Fibroblast of mammary gland (primary cell): ENCODE data around the gene ATM.

ENCODE experiments used
- DNase-seq: peaks from one replicate; pipeline ENCODE4 v3.0.0-alpha.2; 2010; ENCODE audit warnings: low read depth
- H3K4me3 ChIP-seq: 2 replicates; pipeline ENCODE4 v1.5.1; 2011; ENCODE audit warnings: low read depth, mild to moderate bottlenecking, low read length, moderate library complexity; ENCODE audit not compliant: control insufficient read depth
- CTCF ChIP-seq: conservative IDR thresholded peaks from 2 replicates; pipeline ENCODE4 v1.5.1; 2011; ENCODE audit warnings: low read depth, low read length, inconsistent platforms; ENCODE audit not compliant: control insufficient read depth, insufficient read depth

ATM gene

GRCh38 chr11:108293229-108293628 is 70.4 kb downstream of the ATM start:
- no peak for DNase-seq
- H3K4me3 ChIP-seq = no peak overlapping the region
- no peak for TF ChIP-seq CTCF

- no peak for TF ChIP-seq CTCF
- peak; percentile 46 for DNase-seq
- H3K4me3 ChIP-seq = no peak overlapping the region
Measured at GRCh38 chr11:108302121-108302785, 79.4 kb downstream of the ATM start.

GRCh38 chr11:108307751-108308150 is 84.9 kb downstream of the ATM start:
- H3K4me3 ChIP-seq = no peak overlapping the region
- DNase-seq = no peak
- no peak for TF ChIP-seq CTCF

GRCh38 chr11:108313444-108313843 is 90.6 kb downstream of the ATM start:
- no peak for TF ChIP-seq CTCF
- H3K4me3 ChIP-seq = no peak overlapping the region
- no peak for DNase-seq

- no peak for TF ChIP-seq CTCF
- DNase-seq = no peak
- H3K4me3 ChIP-seq = no peak overlapping the region
Measured at GRCh38 chr11:108316061-108316460, 93.2 kb downstream of the ATM start.

GRCh38 chr11:108319541-108320145 is 96.8 kb downstream of the ATM start:
- peak; percentile 7 for DNase-seq
- no peak overlapping the region for H3K4me3 ChIP-seq
- TF ChIP-seq CTCF = no peak
